ENCODE data around the gene MAPK10.

- no peak for TF ChIP-seq POLR2A (IDR thresholded peaks at IDR 0.05; ENCODE audit: low read depth, low read length)
- no peak for TF ChIP-seq POLR2AphosphoS5 (IDR thresholded peaks at IDR 0.05; ENCODE audit: insufficient read depth, low read depth, low read length)
Observed at GRCh38 chr4:86243750-86244149, 116.1 kb downstream of the MAPK10 start.

Data from endothelial cell of umbilical vein (primary cell).